GM21515 (cell line): ENCODE measurements around the gene SCO2.

Source experiments
- ATAC-seq: cut with Tn5 transposase; IDR thresholded peaks from one replicate; pipeline ENCODE4 v1.9.1; 2021; ENCODE audit not compliant: unreplicated experiment

SCO2 gene

DNA sequence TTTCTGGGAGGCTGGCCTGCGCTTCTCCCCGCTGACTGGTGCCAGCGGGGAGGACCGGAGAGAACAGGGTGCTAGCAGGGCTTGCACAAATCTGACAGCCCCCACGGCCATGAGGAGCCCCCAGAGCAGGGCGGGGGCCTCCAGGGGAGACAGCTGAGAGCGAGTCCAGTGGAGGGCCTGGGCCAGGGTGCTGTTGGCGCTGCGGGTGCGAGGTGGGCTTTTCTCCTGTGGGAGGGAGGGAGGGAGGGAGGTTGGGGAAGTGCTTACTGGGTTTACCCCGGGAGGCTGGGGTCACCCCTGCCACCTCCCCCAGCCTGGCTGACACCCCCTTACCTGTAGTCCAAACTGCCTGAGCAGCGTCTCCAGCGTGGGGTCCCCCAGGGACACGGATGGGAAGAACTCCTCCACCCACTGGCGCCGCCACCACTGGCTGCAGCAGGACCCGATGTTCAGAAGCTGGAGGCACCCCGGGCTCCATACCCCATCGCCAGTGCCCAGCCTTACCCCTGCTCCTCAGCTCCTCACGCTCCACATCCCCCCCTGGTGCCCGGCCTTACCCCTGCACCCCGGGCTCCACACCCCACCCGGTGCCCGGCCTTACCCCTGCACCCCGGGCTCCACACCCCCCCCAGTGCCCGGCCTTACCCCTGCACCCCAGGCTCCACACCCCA lies 21.8 kb downstream of the SCO2 start:
- no peak for ATAC-seq

DNA sequence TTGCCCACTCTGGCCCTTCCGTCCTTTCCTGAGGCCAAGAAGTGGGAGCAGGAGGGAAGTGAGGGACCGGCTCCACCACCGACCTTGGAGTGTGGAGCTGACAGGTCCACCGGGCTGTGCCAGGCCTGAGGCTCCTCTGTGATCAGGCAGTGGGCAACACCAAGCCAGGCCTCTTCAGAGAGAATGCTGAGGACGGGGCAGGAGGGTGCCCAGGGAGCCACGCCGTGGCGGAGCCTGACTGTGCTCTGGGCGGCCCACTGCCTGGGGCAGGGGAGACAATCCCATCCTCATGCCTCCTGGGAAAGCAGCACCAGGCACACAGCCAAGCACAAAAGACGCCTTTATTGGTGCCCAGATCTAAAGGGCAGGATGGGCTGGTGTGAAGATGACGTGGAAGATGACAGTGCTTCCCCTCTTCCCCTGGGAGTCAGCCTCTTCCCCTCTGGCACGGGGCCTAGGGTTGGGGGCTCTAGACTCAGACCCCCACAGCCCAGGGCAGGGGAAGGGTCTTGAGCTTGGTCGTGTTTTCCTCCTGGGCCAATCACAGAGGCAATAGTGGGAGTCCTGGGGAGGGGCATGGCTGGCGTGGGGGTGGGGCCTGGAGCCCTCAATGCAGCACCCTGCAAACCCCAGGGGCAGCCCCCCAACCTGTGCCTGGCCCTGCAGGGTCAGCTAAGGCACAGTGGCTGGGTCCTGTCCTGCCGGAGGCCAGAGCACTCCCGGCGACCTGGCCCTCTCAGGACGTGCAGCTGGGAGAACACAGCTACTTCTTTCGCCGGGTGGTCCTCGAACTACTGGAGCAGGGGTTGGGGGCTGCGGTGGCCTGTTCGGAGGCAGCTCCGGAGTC lies 22.5 kb downstream of the SCO2 start:
- ATAC-seq, result no peak

DNA sequence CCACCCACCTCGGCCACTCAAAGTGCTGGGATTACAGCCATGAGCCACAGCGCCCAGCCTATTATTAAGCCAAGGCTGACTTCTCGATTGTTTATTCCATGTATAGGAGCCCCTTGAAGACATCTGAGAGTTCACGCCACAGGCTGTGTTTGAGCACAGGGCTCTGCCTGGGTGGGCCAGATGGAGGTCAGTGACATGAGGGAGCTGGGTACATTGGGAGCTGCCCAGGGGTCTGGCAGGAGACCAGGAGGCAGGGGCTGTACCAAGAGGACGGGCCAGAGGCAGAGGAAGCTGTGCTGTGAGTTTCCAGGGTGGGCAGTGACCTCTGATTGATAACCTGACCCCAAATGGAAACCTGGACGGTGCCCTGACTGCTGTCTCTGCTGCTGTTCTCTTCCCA lies 23.3 kb downstream of the SCO2 start:
- ATAC-seq, result no peak

- ATAC-seq, result no peak
These were observed 24.9 kb downstream of the SCO2 start for GRCh38 chr22:50500452-50500851.

GRCh38 chr22:50498322-50498890 lies 27.0 kb downstream of the SCO2 start:
- no peak for ATAC-seq

DNA sequence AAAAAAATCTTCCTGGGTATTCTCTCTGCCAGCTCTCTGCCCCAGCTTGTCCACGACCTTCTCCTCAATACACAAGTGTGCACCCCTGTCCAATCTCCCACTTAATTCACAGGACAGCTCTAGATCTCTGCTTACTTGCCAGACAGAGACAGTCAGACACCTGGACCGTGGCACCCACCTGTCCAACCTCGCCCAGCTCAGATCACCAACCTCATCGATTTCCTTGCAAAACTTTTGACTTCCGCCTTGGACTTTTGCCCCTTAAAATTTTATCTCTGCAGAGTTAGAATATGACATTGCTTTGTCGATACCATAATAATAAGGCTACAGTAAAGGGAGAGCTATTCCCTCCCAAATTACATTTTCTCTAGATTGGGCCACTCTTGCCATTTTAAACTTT lies 28.3 kb downstream of the SCO2 start:
- ATAC-seq, result no peak

- no peak for ATAC-seq
These were observed 34.7 kb downstream of the SCO2 start for GRCh38 chr22:50490531-50491308.

- ATAC-seq, result no peak
These were observed 35.8 kb downstream of the SCO2 start for GRCh38 chr22:50489363-50490243.

- ATAC-seq, result no peak
These were observed 36.5 kb downstream of the SCO2 start for GRCh38 chr22:50488886-50489285.

GRCh38 chr22:50488006-50488677 lies 37.3 kb downstream of the SCO2 start:
- ATAC-seq, result no peak

- ATAC-seq, result no peak
These were observed 38.0 kb downstream of the SCO2 start for GRCh38 chr22:50487290-50488005.

DNA sequence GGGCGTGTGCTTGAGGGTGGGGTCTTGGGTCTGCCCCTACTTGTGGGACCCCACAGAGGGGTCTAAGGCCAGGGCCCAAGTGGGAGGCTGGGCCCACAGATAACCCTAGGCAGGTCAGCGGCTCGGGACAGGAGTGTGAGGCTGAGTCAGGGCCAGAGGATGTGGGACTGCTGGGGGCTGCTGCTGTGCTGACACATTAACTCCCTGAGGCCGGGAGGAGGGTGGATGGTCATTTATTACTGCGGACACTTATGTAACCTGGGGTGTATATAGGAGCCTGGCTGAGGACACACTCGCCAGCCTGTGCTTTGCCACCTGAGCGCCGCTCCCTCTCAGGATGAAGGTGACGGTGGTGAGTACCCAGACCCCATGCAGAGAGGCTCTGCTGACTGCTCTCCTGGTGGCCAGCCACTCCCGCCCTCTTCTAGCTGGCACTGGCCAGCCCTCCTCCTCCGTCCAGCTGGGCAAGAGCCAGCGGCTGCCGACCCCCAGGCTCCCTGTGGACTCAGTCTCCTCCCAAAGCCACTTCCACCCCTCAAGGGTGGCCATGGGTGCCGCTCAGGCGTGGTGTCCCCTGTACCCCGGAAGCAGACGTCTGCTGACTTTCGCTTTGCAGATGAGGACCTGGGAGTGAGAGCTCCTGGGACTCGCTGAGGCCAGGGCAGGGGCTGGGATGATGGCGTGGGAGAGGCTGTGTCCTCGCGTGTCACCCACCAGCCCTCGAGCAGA lies 38.7 kb downstream of the SCO2 start, which contains the start of gene MIOX:
Gene MIOX (plus strand): TSS at position 299 of the 729 bp plus-strand sequence. CDS start 39 bp downstream, at position 338.
- no peak for ATAC-seq

- ATAC-seq, result no peak
These were observed 39.9 kb downstream of the SCO2 start for GRCh38 chr22:50485221-50486131.

DNA sequence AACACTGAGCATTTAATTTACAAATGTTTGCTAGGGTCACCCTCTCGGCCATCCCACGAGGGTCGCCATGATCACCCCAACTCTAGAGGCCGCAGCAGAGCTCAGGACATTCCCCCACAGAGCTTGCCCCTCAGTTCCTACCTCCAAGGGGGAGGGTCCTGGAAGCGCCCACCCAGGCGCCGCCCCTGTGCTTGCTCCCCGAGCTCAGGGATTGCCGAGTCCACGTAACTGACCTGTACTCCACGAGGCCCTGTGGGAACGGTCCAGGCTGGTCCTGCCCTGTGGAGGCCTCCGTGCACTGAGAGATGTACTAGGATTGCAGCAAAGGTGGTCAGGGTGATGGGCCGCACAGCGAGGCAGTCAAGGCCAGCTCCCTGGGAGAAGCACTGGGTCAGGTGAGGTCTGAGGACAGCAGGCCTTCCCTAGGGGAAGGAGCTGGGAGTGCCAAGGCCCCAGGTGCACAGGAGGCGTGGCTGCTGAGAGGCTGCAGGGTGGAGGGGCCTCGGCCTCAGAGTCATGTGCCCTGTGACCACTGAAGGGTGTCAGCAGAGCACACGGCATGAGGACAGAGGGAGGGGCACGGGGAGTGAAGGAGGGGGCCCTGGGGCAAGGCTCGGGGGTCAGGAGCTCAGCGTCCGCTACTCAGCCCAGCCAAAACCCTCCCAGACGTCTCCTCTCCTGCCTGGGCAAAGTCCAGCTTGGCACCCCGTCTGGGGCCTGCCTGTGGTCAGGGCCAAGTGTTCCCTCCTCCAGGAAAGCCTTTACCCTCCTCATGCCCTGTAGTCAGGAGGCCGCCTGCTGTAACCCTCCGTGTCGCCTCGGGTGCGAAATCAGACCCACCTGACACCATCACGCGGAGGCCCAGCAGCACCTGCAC lies 41.2 kb downstream of the SCO2 start:
- ATAC-seq, result no peak

DNA sequence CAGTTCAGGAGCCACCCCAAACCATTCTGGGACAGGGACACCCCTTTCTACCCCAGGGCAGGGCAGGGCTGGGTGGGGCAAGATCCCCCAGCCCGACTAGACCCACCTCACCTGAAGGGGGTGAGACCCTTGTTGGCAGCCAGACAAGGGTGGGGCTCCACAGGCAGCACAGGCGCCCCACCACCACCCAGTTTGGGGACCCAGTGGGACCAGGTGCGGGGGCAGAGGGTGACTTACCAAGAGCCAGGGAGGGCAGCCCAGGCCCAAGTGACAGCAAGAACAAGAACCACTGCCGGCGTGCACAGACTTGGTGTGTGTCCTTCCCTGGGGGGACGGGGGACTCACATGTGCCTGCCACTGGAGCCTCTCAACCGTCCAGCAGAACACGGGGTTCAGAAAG lies 41.8 kb downstream of the SCO2 start:
- ATAC-seq, result no peak

GRCh38 chr22:50483106-50483505 lies 42.3 kb downstream of the SCO2 start:
- no peak for ATAC-seq
